Activated CD8-positive, alpha-beta memory T cell treated with anti-CD3 and anti-CD28 coated beads, Interleukin-2, amount 10 ng/mL, durations not matched to agents 7 days and 5 days (primary cell): ENCODE data around the gene BAZ1B. TPM values are rescaled to one million over a fixed set of nuclear protein-coding genes. Genes with fewer than 3 reads are reported as not detected.
A peak's percentile ranks its signal among the peaks of the same experiment; 100 is the strongest.
"Not testable (repeated sequence)": the region's sequence is repeated elsewhere in the genome, so short reads cannot be mapped to it uniquely, and the experiment has no call there.

Experiments used
- ATAC-seq: fragments of 150-1000 bp; cut with Tn5 transposase; one replicate; pipeline ENCODE4 v1.10.0; 2021; ENCODE audit warnings: moderate library complexity
- CTCF ChIA-PET: fragments of 350-600 bp; sonication (Branson Sonifier 250); formaldehyde crosslinking; loops from one replicate; lab custom pipeline; 2021; ENCODE audit warnings: antibody characterized with exemption; lab: Charles Lee
- DNase-seq: peaks from one replicate; pipeline ENCODE4 v3.0.0-alpha.2; 2020
- H3K27ac Mint-ChIP-seq: one replicate; pipeline ENCODE4 v1.8.0; 2021; ENCODE audit warnings: mild to moderate bottlenecking, mixed read lengths
- H3K27me3 Mint-ChIP-seq: one replicate; pipeline ENCODE4 v1.8.0; 2021; ENCODE audit warnings: mixed read lengths
- H3K36me3 Mint-ChIP-seq: one replicate; pipeline ENCODE4 v1.8.0; 2021; ENCODE audit warnings: mild to moderate bottlenecking, mixed read lengths
- H3K4me1 Mint-ChIP-seq: one replicate; pipeline ENCODE4 v1.8.0; 2021; ENCODE audit warnings: mixed read lengths
- H3K4me3 Mint-ChIP-seq: one replicate; pipeline ENCODE4 v1.8.0; 2021; ENCODE audit warnings: mild to moderate bottlenecking, moderate library complexity, mixed read lengths
- H3K9me3 Mint-ChIP-seq: one replicate; pipeline ENCODE4 v1.8.0; 2022; ENCODE audit warnings: low read depth, mixed read lengths
- total RNA-seq, 2 experiments: library from RNA; stranded (reverse); gene quantifications; one replicate each; pipeline ENCODE4 v1.2.3, GENCODE V29; 2021

Gene BAZ1B
- total RNA-seq, 2 experiments from 2014 or later, result 112 to 129 TPM

DNA sequence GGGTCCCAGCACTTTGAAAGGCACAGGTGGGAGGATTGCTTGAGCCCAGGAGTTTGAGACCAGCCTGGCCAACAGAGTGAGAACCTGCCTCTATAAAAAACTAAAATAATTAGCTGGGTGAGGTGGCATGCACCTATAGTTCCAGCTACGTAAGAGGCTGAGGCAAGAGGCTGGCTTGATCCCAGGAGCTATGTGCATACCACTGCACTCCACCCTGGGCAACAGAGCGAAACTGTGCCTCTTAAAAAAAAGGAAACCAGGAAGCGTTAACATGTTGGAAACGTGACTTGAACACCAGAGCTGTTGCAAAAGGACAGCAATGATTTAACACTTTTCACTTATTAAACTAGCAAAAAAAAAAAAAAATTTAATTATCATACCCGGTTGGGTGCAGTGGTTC lies 12.6 kb downstream of the BAZ1B start:
- H3K9me3 Mint-ChIP-seq, result no peaks in the 10 kb centered on the region
- peaks cover 59% of the 10 kb centered on the region for H3K36me3 Mint-ChIP-seq
- H3K27ac Mint-ChIP-seq, result no peak overlapping the region
- no peak for ATAC-seq
- no peak overlapping the region for H3K4me3 Mint-ChIP-seq
- H3K4me1 Mint-ChIP-seq, result peaks cover 17% of the 10 kb centered on the region
- no peaks in the 10 kb centered on the region for H3K27me3 Mint-ChIP-seq
- DNase-seq, result no peak
- CTCF ChIA-PET, result interaction anchor here (0.7 to 1.2 kb wide), 3 partner anchors 8 to 23 kb away, joined by 3 read pairs; no protein-coding TSS in a partner anchor

GRCh38 chr7:73507556-73507955 lies 14.5 kb downstream of the BAZ1B start:
- no peak overlapping the region for H3K27ac Mint-ChIP-seq
- H3K36me3 Mint-ChIP-seq, result peaks cover 66% of the 10 kb centered on the region
- DNase-seq (no peak), ATAC-seq (no peak)
- peaks cover 10% of the 10 kb centered on the region for H3K4me1 Mint-ChIP-seq
- no peak overlapping the region for H3K4me3 Mint-ChIP-seq
- no peaks in the 10 kb centered on the region for H3K27me3 Mint-ChIP-seq
- CTCF ChIA-PET, result interaction anchor here (1.7 kb wide), 1 partner anchor 12 kb away, joined by 5 read pairs; no protein-coding TSS in a partner anchor
- no peaks in the 10 kb centered on the region for H3K9me3 Mint-ChIP-seq

DNA sequence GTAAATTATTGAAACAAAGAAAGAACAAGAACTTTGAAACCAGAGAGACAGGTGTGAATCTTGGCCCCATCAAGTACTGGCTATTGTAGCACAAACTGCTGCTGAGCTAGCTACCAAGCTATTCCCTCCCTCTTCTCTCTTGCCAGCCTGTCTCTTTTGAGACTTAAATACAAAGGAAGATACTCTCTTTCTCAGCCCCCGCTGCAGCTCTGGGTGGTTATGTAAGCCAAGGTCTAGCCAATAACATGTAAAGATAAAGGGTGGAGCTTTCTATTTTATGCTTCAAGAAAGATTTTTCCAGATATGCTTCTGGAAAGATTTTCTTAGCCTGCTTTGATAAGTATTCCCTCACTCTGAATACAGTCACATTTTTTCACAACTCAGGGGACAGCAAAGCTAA lies 17.2 kb downstream of the BAZ1B start:
- H3K27me3 Mint-ChIP-seq, result no peaks in the 10 kb centered on the region
- CTCF ChIA-PET, result interaction anchor here (1.1 to 1.4 kb wide), 2 partner anchors 15 to 61 kb away, joined by 3 read pairs; no protein-coding TSS in a partner anchor
- H3K27ac Mint-ChIP-seq, result no peak overlapping the region
- no peaks in the 10 kb centered on the region for H3K9me3 Mint-ChIP-seq
- no peak for DNase-seq
- peaks cover 58% of the 10 kb centered on the region for H3K36me3 Mint-ChIP-seq
- peaks cover 11% of the 10 kb centered on the region for H3K4me1 Mint-ChIP-seq
- ATAC-seq, result no peak
- no peak overlapping the region for H3K4me3 Mint-ChIP-seq

- peaks cover 59% of the 10 kb centered on the region for H3K36me3 Mint-ChIP-seq
- H3K4me3 Mint-ChIP-seq, result no peak overlapping the region
- no peak overlapping the region for H3K27ac Mint-ChIP-seq
- H3K9me3 Mint-ChIP-seq, result no peaks in the 10 kb centered on the region
- CTCF ChIA-PET, result no interaction called here
- ATAC-seq (no peak), DNase-seq (no peak)
- H3K4me1 Mint-ChIP-seq, result peaks cover 11% of the 10 kb centered on the region
- no peaks in the 10 kb centered on the region for H3K27me3 Mint-ChIP-seq
These were observed 18.1 kb downstream of the BAZ1B start for GRCh38 chr7:73504017-73504416.

- peaks cover 59% of the 10 kb centered on the region for H3K36me3 Mint-ChIP-seq
These were observed 18.9 kb downstream of the BAZ1B start for GRCh38 chr7:73503229-73503628.

DNA sequence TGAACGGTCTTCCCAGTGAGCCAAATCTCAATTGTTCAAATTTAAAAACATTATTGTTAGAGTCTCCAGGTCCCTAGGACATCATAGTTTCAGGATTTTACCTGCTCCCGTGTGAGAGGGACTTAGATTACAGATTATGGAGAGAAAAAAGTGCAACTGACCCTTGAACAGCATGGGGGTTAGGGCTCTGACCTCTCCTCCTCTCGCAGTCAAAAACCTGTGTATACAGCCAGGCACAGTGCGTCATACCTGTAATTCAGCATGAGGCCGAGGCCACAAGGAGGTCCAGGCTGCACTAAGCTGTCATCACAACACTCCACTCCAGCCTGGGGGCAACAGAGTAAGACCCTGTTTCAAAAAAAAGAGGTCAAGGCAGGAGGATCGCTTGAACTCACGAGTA lies 25.5 kb downstream of the BAZ1B start:
- peaks cover 10% of the 10 kb centered on the region for H3K4me1 Mint-ChIP-seq
- H3K4me3 Mint-ChIP-seq, result no peak overlapping the region
- DNase-seq (no peak), ATAC-seq (no peak)
- H3K27me3 Mint-ChIP-seq, result no peaks in the 10 kb centered on the region
- no peak overlapping the region for H3K27ac Mint-ChIP-seq
- CTCF ChIA-PET, result interaction anchor here (0.7 kb wide), 1 partner anchor 154 kb away, joined by 4 read pairs; no protein-coding TSS in a partner anchor
- H3K36me3 Mint-ChIP-seq, result peaks cover 71% of the 10 kb centered on the region
- no peaks in the 10 kb centered on the region for H3K9me3 Mint-ChIP-seq

More at GRCh38 chr7:73503229-73503628, 18.9 kb downstream of the BAZ1B start:
- DNase-seq (no peak), ATAC-seq (no peak)
- Mint-ChIP-seq H3K4me1 (peaks cover 10% of the 10 kb centered on the region), H3K27me3 (no peaks in the 10 kb centered on the region), H3K27ac (no peak overlapping the region), H3K9me3 (no peaks in the 10 kb centered on the region), H3K4me3 (no peak overlapping the region)
- CTCF ChIA-PET, result no interaction called here

GRCh38 chr7:73495507-73495906 lies 26.6 kb downstream of the BAZ1B start:
- not testable (repeated sequence) for ATAC-seq
- CTCF ChIA-PET, result interaction anchor here (1.5 kb wide), 1 partner anchor 43 kb away, joined by 5 read pairs; no protein-coding TSS in a partner anchor

DNA sequence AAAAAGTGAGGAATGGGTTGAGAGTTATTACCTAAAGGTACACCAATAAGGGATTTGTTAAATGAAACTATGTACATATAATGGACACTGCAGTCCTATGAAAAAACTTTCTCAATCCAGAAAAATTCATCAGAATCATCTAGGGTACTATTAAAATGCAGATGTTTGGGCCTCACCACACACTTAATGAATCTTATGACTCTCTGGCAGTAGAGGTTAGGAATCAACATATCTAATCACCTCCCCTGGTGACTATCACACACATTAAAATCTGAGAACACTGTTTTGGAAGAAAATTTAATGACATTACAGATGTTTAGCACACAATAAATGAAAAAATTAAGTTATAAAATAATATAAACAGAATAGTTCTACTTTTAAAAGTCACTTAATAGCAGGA lies 32.1 kb downstream of the BAZ1B start:
- H3K27me3 Mint-ChIP-seq, result no peaks in the 10 kb centered on the region

More at GRCh38 chr7:73495507-73495906, 26.6 kb downstream of the BAZ1B start:
- H3K36me3 Mint-ChIP-seq, result peaks cover 70% of the 10 kb centered on the region
- H3K9me3 Mint-ChIP-seq, H3K4me3 Mint-ChIP-seq, H3K27ac Mint-ChIP-seq, H3K4me1 Mint-ChIP-seq, DNase-seq, H3K27me3 Mint-ChIP-seq: not testable (repeated sequence)

DNA sequence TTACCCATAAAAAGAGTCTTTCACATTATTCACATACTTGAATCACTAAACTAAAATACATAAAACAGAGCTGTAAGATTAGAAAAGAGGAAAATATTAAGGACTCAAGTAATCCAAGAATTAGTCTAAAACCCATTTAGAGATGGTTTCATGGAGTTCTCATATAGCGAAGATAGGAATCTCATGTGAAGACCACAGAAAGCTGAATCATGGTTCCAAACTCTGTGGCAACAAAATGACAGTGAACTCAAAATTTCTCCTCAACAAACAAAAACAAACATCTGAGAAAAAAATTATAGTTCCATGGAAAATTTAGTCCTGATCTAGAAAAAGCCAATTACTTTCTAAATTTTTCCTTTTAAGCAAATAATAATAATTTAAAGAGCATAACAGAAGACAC lies 34.6 kb downstream of the BAZ1B start:
- CTCF ChIA-PET, result interaction anchor here (0.9 to 2.2 kb wide), 4 partner anchors 23 to 36 kb away, joined by 3 to 11 read pairs (median 4); no protein-coding TSS in a partner anchor
- Mint-ChIP-seq H3K27me3 (no peaks in the 10 kb centered on the region), H3K9me3 (no peaks in the 10 kb centered on the region), H3K4me1 (peaks cover 2% of the 10 kb centered on the region), H3K4me3 (no peak overlapping the region), H3K27ac (peak overlapping the region; percentile 26), H3K36me3 (peaks cover 60% of the 10 kb centered on the region)
- no peak for ATAC-seq
- no peak for DNase-seq

More for the DNA sequence above, 32.1 kb downstream of the BAZ1B start:
- Mint-ChIP-seq H3K36me3 (peaks cover 62% of the 10 kb centered on the region), H3K9me3 (no peaks in the 10 kb centered on the region), H3K4me3 (no peak overlapping the region), H3K4me1 (peaks cover 3% of the 10 kb centered on the region), H3K27ac (peak overlapping the region; percentile 32)
- CTCF ChIA-PET, result interaction anchor here (1.4 kb wide), 1 partner anchor 15 kb away, joined by 3 read pairs; no protein-coding TSS in a partner anchor
- DNase-seq, result no peak
- ATAC-seq, result no peak

DNA sequence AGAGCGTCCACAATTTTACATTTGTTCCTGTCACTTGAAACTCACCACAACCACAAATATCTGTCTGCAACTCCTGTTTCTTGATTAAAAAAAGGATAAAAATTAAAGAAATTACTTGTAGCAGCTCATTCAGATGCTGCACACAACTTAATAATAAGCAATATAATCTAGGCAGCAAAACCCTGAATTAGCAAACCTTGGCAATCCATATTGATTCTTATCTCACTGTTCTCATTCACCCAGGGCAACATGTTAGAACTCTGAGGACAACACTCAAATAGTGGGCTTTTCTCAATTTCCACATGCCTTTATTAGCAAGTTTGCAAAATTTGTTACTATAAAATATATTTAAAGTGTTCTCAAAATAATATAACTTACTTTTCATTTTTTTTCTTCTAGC lies 38.9 kb downstream of the BAZ1B start:
- H3K4me1 Mint-ChIP-seq, result peaks cover 6% of the 10 kb centered on the region
- no peaks in the 10 kb centered on the region for H3K9me3 Mint-ChIP-seq
- DNase-seq (no peak), ATAC-seq (no peak)
- peaks cover 61% of the 10 kb centered on the region for H3K36me3 Mint-ChIP-seq
- H3K27me3 Mint-ChIP-seq, result no peaks in the 10 kb centered on the region
- H3K27ac Mint-ChIP-seq, result no peak overlapping the region
- CTCF ChIA-PET, result no interaction called here
- H3K4me3 Mint-ChIP-seq, result no peak overlapping the region

GRCh38 chr7:73482746-73483145 lies 39.3 kb downstream of the BAZ1B start:
- Mint-ChIP-seq H3K9me3 (no peaks in the 10 kb centered on the region), H3K36me3 (peaks cover 63% of the 10 kb centered on the region), H3K4me3 (no peak overlapping the region), H3K27ac (no peak overlapping the region), H3K4me1 (peaks cover 7% of the 10 kb centered on the region), H3K27me3 (no peaks in the 10 kb centered on the region)
- CTCF ChIA-PET, result no interaction called here
- DNase-seq, result no peak
- no peak for ATAC-seq

- ATAC-seq, H3K27ac Mint-ChIP-seq, H3K9me3 Mint-ChIP-seq, DNase-seq, H3K27me3 Mint-ChIP-seq, H3K4me3 Mint-ChIP-seq, CTCF ChIA-PET: not testable (repeated sequence)
- Mint-ChIP-seq H3K4me1 (peaks cover 11% of the 10 kb centered on the region), H3K36me3 (peaks cover 64% of the 10 kb centered on the region)
These were observed 40.6 kb downstream of the BAZ1B start for GRCh38 chr7:73481521-73481920.

DNA sequence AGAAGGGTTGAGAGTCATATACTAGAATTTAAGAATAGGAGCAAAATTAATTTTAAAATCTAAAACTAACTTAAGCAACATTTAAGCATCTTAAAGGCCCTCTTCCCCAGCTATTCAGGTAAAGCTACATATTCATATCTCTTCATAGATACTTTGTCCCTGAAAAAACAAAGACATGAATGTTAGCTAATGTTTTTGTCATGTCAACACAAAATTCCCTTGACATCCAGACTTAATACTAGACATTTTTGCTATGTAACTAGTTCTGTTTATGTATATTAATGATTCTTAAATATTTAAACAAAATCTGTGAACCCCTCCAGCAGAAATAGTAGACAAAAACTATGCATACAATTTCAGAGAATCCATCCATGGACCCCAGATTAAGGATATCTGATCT lies 43.5 kb downstream of the BAZ1B start:
- H3K9me3 Mint-ChIP-seq, result no peaks in the 10 kb centered on the region
- H3K4me1 Mint-ChIP-seq, result peaks cover 12% of the 10 kb centered on the region
- peaks cover 63% of the 10 kb centered on the region for H3K36me3 Mint-ChIP-seq
- no peak overlapping the region for H3K27ac Mint-ChIP-seq
- CTCF ChIA-PET, result interaction anchor here (0.7 to 1.6 kb wide), 3 partner anchors 10 to 259 kb away, joined by 3 to 5 read pairs (median 3); no protein-coding TSS in a partner anchor
- ATAC-seq, result no peak
- H3K4me3 Mint-ChIP-seq, result no peak overlapping the region
- no peak for DNase-seq
- H3K27me3 Mint-ChIP-seq, result no peaks in the 10 kb centered on the region

DNA sequence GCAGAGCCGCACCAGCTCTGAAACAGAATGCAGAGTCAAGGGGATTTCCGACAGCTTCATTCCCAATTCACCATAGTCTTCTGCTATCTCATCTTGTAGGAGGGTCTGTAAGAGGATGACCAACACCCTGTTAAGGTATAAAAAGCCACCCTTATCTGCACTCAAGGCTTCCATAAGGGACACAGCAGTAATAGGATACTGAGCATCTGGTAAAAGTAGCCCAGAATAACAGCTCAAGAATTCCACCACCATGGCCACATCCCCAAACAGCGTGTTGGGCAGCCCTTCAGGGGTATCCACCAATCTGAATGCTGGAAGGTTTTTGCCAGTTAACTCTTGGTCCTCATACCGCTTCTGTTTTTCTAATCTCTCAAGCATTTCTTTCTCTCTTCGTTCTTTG lies 44.7 kb downstream of the BAZ1B start:
- CTCF ChIA-PET, result interaction anchor here (1.1 to 1.6 kb wide), 4 partner anchors 9 to 26 kb away, joined by 3 to 5 read pairs (median 3); no protein-coding TSS in a partner anchor
- Mint-ChIP-seq H3K9me3 (no peaks in the 10 kb centered on the region), H3K4me1 (peaks cover 12% of the 10 kb centered on the region), H3K27me3 (no peaks in the 10 kb centered on the region), H3K27ac (no peak overlapping the region), H3K36me3 (peaks cover 56% of the 10 kb centered on the region), H3K4me3 (no peak overlapping the region)
- ATAC-seq (no peak), DNase-seq (no peak)
